Calu3 (cell line): ENCODE measurements around the gene CD6. TPM values are rescaled to one million over a fixed set of nuclear protein-coding genes. Genes with fewer than 3 reads are reported as not detected.
A peak's percentile ranks its signal among the peaks of the same experiment; 100 is the strongest.

Experiments
- BruUV-seq: library from RNA; stranded (reverse); fragments of 400-500 nt; replicated peaks from 2 replicates; lab custom pipeline; 2021; lab: Mats Ljungman, UMichigan
- CTCF ChIA-PET: fragments of 300-600 bp; sonication (Branson Sonifier 250); formaldehyde crosslinking; loops from one replicate; lab custom pipeline; 2022; ENCODE audit warnings: antibody characterized with exemption; lab: Charles Lee
- DNase-seq: peaks from one replicate; pipeline ENCODE4 v3.0.0; 2022
- H3K27ac Mint-ChIP-seq: one replicate; pipeline ENCODE4 v1.8.0; 2022; ENCODE audit warnings: mixed read lengths; ENCODE audit not compliant: unreplicated experiment
- H3K27me3 Mint-ChIP-seq: one replicate; pipeline ENCODE4 v1.8.0; 2022; ENCODE audit warnings: mixed read lengths; ENCODE audit not compliant: unreplicated experiment
- H3K36me3 Mint-ChIP-seq: one replicate; pipeline ENCODE4 v1.8.0; 2022; ENCODE audit warnings: mild to moderate bottlenecking, moderate library complexity, mixed read lengths; ENCODE audit not compliant: insufficient read depth, unreplicated experiment
- H3K4me1 Mint-ChIP-seq: one replicate; pipeline ENCODE4 v1.8.0; 2022; ENCODE audit warnings: mild to moderate bottlenecking, low read depth, mixed read lengths; ENCODE audit not compliant: unreplicated experiment
- H3K4me3 Mint-ChIP-seq: one replicate; pipeline ENCODE4 v1.8.0; 2022; ENCODE audit warnings: mild to moderate bottlenecking, low read depth, moderate library complexity, mixed read lengths; ENCODE audit not compliant: unreplicated experiment
- H3K9me3 Mint-ChIP-seq: one replicate; pipeline ENCODE4 v1.8.0; 2022; ENCODE audit warnings: low read depth, mixed read lengths; ENCODE audit not compliant: unreplicated experiment
- CTCF ChIP-seq: fragments of 200-600 bp; IDR thresholded peaks from one replicate; pipeline ENCODE4 v1.8.0; 2022; ENCODE audit warnings: antibody characterized with exemption; ENCODE audit not compliant: unreplicated experiment
- intact Hi-C: fragments of 100-400 bp; cut with micrococcal nuclease; formaldehyde crosslinking; loops from one replicate; pipeline ENCODE4 v1.10.0; 2022; ENCODE audit not compliant: unreplicated experiment
- total RNA-seq: library from RNA; stranded (reverse); gene quantifications from 2 replicates; pipeline ENCODE4 v1.2.3, GENCODE V29; 2022

CD6 gene
- total RNA-seq, 1 experiment from 2014 or later = 0.26 TPM

GRCh38 chr11:60923800-60924109 lies 47.7 kb upstream of the CD6 start:
- H3K9me3 Mint-ChIP-seq = no peaks in the 10 kb centered on the region
- no TSS peak for BruUV-seq
- peaks cover 19% of the 10 kb centered on the region for H3K36me3 Mint-ChIP-seq
- DNase-seq = no peak
- H3K4me3 Mint-ChIP-seq = peak overlapping the region; percentile 82
- H3K27ac Mint-ChIP-seq = no peak overlapping the region
- no peaks in the 10 kb centered on the region for H3K27me3 Mint-ChIP-seq
- intact Hi-C loops = no loop called here
- peaks cover 15% of the 10 kb centered on the region for H3K4me1 Mint-ChIP-seq
- CTCF ChIA-PET = interaction anchor here (0.9 to 1.3 kb wide), 2 partner anchors 8 to 209 kb away, joined by 3 to 7 read pairs; no protein-coding TSS in a partner anchor
- no peak for TF ChIP-seq CTCF

- no peak within 1 kb of the TSS for H3K27ac Mint-ChIP-seq
Observed at GRCh38 chr11:60924110-60924905, 47.2 kb upstream of the CD6 start, which contains the start of gene TMEM132A. TMEM132A (plus strand) TSS chr11:60924460; CDS start chr11:60924634, 174 bp downstream.

GRCh38 chr11:60924906-60925853 lies 46.3 kb upstream of the CD6 start:
- CTCF ChIA-PET = no interaction called here
- no peak for DNase-seq
- BruUV-seq = no TSS peak
- no peaks in the 10 kb centered on the region for H3K9me3 Mint-ChIP-seq
- intact Hi-C loops = no loop called here
- peaks cover 15% of the 10 kb centered on the region for H3K4me1 Mint-ChIP-seq
- peak overlapping the region; percentile 82 for H3K4me3 Mint-ChIP-seq
- H3K27ac Mint-ChIP-seq = no peak overlapping the region
- peaks cover 19% of the 10 kb centered on the region for H3K36me3 Mint-ChIP-seq
- no peak for TF ChIP-seq CTCF
- H3K27me3 Mint-ChIP-seq = no peaks in the 10 kb centered on the region

More at GRCh38 chr11:60924110-60924905, 47.2 kb upstream of the CD6 start, which contains the start of gene TMEM132A:
- peaks cover 15% of the 10 kb centered on the region for H3K4me1 Mint-ChIP-seq
- H3K27me3 Mint-ChIP-seq = no peaks in the 10 kb centered on the region
- TF ChIP-seq CTCF = no peak
- BruUV-seq = no TSS peak
- peak; percentile 82 for DNase-seq
- intact Hi-C loops = no loop called here
- H3K9me3 Mint-ChIP-seq = no peaks in the 10 kb centered on the region
- H3K36me3 Mint-ChIP-seq = peaks cover 19% of the 10 kb centered on the region
- CTCF ChIA-PET = interaction anchor here (0.9 to 1.3 kb wide), 2 partner anchors 9 to 209 kb away, joined by 3 to 7 read pairs; no protein-coding TSS in a partner anchor
- H3K4me3 Mint-ChIP-seq = peak within 1 kb of the TSS; percentile 82

GRCh38 chr11:60925868-60926267 lies 45.6 kb upstream of the CD6 start:
- CTCF ChIA-PET = no interaction called here
- Mint-ChIP-seq H3K4me3 (peak overlapping the region; percentile 82), H3K27ac (no peak overlapping the region), H3K27me3 (no peaks in the 10 kb centered on the region), H3K9me3 (no peaks in the 10 kb centered on the region), H3K36me3 (peaks cover 24% of the 10 kb centered on the region), H3K4me1 (peaks cover 15% of the 10 kb centered on the region)
- DNase-seq = no peak
- TF ChIP-seq CTCF = no peak
- intact Hi-C loops = no loop called here
- TSS peak; percentile 13 for BruUV-seq
